HEK293T (cell line): ENCODE results near the gene SYNE1.
"Not testable (repeated sequence)": the region's sequence is repeated elsewhere in the genome, so short reads cannot be mapped to it uniquely, and the experiment has no call there.

Experiments used
- CTCF ChIA-PET: fragments of 350-600 bp; formaldehyde crosslinking; extraction: SDS; loops from one replicate; lab custom pipeline; 2021; ENCODE audit warnings: antibody characterized with exemption, inconsistent platforms; lab: Yijun Ruan, JAX
- POLR2A ChIA-PET: fragments of 350-600 bp; formaldehyde crosslinking; extraction: SDS; loops from one replicate; lab custom pipeline; 2020; ENCODE audit warnings: antibody characterized with exemption, inconsistent platforms; lab: Yijun Ruan, JAX
- DNase-seq: peaks from one replicate; pipeline ENCODE4 v3.0.0; 2012; ENCODE audit warnings: mixed read lengths; ENCODE audit errors: extremely low spot score
- ARNT ChIP-seq: fragments of 450-650 bp; IDR thresholded peaks from 2 replicates; pipeline ENCODE4 v1.6.1; 2017; ENCODE audit warnings: mild to moderate bottlenecking
- BHLHE40 ChIP-seq: fragments of 450-650 bp; IDR thresholded peaks from 2 replicates; pipeline ENCODE4 v1.6.1; 2016; ENCODE audit warnings: mild to moderate bottlenecking, moderate library complexity, borderline replicate concordance
- CTBP1 ChIP-seq: fragments of 450-650 bp; IDR thresholded peaks from 2 replicates; pipeline ENCODE4 v1.6.1; 2016; ENCODE audit warnings: borderline replicate concordance
- ELF4 ChIP-seq: fragments of 450-650 bp; IDR thresholded peaks from 2 replicates; pipeline ENCODE4 v1.6.1; 2017; ENCODE audit warnings: antibody characterized with exemption
- FOXA1 ChIP-seq: fragments of 450-650 bp; IDR thresholded peaks from 2 replicates; pipeline ENCODE4 v1.6.1; 2016; ENCODE audit warnings: mild to moderate bottlenecking
- FOXK2 ChIP-seq: fragments of 450-650 bp; IDR thresholded peaks from 2 replicates; pipeline ENCODE4 v1.6.1; 2016; ENCODE audit warnings: mild to moderate bottlenecking
- FOXM1 ChIP-seq: fragments of 450-650 bp; IDR thresholded peaks from 2 replicates; pipeline ENCODE4 v1.6.1; 2017; ENCODE audit warnings: mild to moderate bottlenecking, borderline replicate concordance
- HDGF ChIP-seq: fragments of 450-650 bp; IDR thresholded peaks from 2 replicates; pipeline ENCODE4 v1.6.1; 2017; ENCODE audit warnings: antibody characterized with exemption, borderline replicate concordance
- L3MBTL2 ChIP-seq: fragments of 450-650 bp; conservative IDR thresholded peaks from 2 replicates; pipeline ENCODE4 v1.6.1; 2016; ENCODE audit warnings: mild to moderate bottlenecking
- LEF1 ChIP-seq: fragments of 450-650 bp; IDR thresholded peaks from 2 replicates; pipeline ENCODE4 v1.6.1; 2017; ENCODE audit warnings: mild to moderate bottlenecking, borderline replicate concordance
- NFRKB ChIP-seq: fragments of 450-650 bp; IDR thresholded peaks from 2 replicates; pipeline ENCODE4 v1.6.1; 2016; ENCODE audit warnings: mild to moderate bottlenecking, moderate library complexity
- SP1 ChIP-seq: fragments of 450-650 bp; IDR thresholded peaks from 2 replicates; pipeline ENCODE4 v1.6.1; 2017
- SUZ12 ChIP-seq: fragments of 450-650 bp; IDR thresholded peaks from 2 replicates; pipeline ENCODE4 v1.6.1; 2016; ENCODE audit warnings: mild to moderate bottlenecking
- TARDBP ChIP-seq: fragments of 450-650 bp; IDR thresholded peaks from 2 replicates; pipeline ENCODE4 v1.6.1; 2016
- ZNF384 ChIP-seq: fragments of 450-650 bp; IDR thresholded peaks from 2 replicates; pipeline ENCODE4 v1.6.1; 2016
- TF ChIP-seq, protein P1 (sequence below): fragments of 450-650 bp; IDR thresholded peaks from 2 replicates; pipeline ENCODE4 v1.6.1; 2016

Gene SYNE1

DNA sequence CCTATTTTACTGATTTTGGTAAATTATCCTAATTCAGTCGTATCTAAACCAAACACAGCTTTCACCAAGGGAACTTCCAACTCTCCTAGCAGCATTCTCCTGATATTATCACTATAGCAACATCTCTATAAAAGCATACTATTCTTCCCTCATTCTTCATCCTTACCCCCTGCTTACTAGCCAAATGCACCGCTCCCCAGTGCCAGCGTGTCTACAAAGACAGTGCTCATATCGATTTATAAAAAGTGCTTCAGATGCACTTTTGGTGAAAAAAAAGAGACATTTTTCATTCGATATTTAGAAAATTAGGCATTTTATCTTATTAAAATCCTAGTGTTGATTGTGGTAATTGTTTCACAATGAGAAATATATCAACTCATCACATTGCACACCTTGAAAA is 74.0 kb downstream of the SYNE1 start:
- POLR2A ChIA-PET: no interaction called here
- DNase-seq: no peak
- CTCF ChIA-PET: no interaction called here
- TF ChIP-seq ZNF384 (no peak), LEF1 (no peak), L3MBTL2 (no peak), TARDBP (no peak), ARNT (no peak), FOXM1 (no peak), SUZ12 (no peak), HDGF (no peak), CTBP1 (no peak), ELF4 (no peak), SP1 (no peak), BHLHE40 (no peak), FOXK2 (no peak), FOXA1 (no peak)
- TF ChIP-seq, protein P1, sequence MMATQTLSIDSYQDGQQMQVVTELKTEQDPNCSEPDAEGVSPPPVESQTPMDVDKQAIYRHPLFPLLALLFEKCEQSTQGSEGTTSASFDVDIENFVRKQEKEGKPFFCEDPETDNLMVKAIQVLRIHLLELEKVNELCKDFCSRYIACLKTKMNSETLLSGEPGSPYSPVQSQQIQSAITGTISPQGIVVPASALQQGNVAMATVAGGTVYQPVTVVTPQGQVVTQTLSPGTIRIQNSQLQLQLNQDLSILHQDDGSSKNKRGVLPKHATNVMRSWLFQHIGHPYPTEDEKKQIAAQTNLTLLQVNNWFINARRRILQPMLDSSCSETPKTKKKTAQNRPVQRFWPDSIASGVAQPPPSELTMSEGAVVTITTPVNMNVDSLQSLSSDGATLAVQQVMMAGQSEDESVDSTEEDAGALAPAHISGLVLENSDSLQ: no peak

DNA sequence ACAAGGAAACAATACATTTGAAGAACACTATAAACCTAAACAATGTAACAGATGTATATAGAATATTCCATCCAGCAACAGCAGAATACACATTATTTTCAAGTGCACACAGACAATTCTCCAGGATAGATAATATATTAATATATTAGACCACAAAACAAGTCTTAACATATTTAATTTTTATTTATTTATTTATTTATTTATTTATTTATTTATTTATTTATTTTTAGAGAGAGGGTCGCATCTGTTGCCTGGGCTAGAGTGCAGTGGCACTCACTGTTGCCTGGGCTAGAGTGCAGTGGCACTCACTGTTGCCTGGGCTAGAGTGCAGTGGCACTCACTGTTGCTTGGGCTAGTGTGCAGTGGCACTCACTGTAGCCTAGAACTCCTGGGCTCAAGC is 78.4 kb downstream of the SYNE1 start:
- CTCF ChIA-PET, POLR2A ChIA-PET, DNase-seq: not testable (repeated sequence)

DNA sequence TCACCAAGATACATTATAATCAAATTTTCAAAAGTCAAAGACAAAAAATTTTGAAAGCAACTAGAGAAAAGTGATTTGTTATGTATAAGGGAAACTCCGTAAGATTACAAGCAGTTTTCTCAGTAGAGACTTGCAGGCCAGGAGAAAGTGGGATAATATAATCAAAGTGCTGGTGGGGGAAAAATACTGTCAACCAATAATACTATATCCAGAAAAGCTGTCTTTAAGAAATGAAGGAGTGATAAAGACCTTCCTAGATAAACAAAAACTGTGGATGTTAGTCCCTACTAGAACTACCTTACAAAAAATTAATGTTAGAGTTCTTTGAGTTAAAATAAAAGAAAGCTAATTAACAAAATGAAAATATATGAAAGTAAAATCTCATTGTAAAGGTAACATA is 79.7 kb downstream of the SYNE1 start:
- ChIA-PET CTCF (no interaction called here), POLR2A (no interaction called here)
- TF ChIP-seq, protein P1: no peak
- TF ChIP-seq FOXM1 (no peak), BHLHE40 (no peak), CTBP1 (no peak), FOXK2 (no peak), FOXA1 (no peak), ARNT (no peak), ZNF384 (no peak), SUZ12 (no peak), TARDBP (no peak), NFRKB (no peak), LEF1 (no peak), L3MBTL2 (no peak), HDGF (no peak), ELF4 (no peak)
- DNase-seq: no peak

DNA sequence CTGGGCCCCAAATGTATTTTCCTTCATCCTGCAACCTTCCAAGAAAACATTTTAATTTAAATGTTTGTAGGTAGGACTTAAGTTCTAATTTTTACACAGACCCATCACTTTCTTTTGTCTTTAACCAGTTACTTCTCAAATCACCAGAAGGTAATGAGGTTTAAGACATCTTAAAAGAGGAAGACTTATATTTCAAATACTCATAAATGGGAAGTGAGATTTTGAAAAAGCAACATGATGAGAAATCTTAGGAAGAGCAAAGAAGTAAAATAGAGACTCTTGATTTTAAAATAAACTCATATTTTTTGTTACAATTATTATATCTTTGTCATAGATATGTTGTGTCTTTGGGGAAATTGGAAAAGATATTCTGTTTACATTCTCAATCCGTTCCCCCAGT is 82.3 kb downstream of the SYNE1 start:
- POLR2A ChIA-PET: no interaction called here

DNA sequence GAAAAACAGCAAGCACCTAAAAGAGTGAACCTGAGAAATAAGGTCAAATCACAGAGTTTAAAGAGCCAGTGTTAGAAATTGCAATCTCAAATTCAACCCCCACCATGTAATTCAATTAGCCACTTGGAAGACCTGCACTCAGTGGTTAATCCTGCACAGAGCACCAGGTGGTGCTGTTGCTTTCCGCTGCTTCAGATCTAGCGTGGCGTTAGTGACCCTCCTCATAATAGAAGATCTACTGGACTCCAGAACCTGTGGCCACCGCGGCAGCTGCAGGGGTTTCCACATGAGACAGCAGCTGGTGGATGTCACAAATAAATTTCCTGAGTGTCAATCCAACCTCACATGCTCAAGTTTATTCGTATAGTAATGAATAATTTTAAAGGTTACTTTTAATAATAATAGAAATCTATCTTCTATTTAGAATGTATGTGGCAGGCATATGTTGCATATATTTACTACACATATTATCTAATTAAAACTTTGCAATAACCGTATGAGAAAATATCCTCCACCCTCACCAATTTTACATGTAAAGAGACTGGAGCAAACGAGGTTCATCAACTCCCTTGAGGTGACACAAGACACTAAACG is 84.4 kb downstream of the SYNE1 start:
- TF ChIP-seq, protein P1: no peak
- no peak for TF ChIP-seq SUZ12
- no peak for TF ChIP-seq ZNF384
- no peak for TF ChIP-seq FOXM1
- no peak for TF ChIP-seq ELF4
- TF ChIP-seq ARNT: no peak
- no peak for TF ChIP-seq NFRKB
- no peak for TF ChIP-seq FOXK2
- TF ChIP-seq TARDBP: no peak
- TF ChIP-seq L3MBTL2: no peak
- TF ChIP-seq BHLHE40: no peak
- no peak for TF ChIP-seq FOXA1
- ChIA-PET POLR2A (no interaction called here), CTCF (interaction anchor here (0.6 to 2.8 kb wide), 3 partner anchors 90 to 418 kb away, joined by 3 to 10 read pairs (median 4); no protein-coding TSS in a partner anchor)
- peak; percentile 77 for DNase-seq

More for the DNA sequence above, 82.3 kb downstream of the SYNE1 start:
- TF ChIP-seq L3MBTL2 (no peak), NFRKB (no peak), HDGF (no peak), FOXK2 (no peak), FOXM1 (no peak), ELF4 (no peak), CTBP1 (no peak), ZNF384 (no peak), ARNT (no peak), SP1 (no peak), TARDBP (no peak), SUZ12 (no peak), FOXA1 (no peak), LEF1 (no peak), BHLHE40 (no peak)
- TF ChIP-seq, protein P1: no peak
- DNase-seq: no peak
- CTCF ChIA-PET: no interaction called here

DNA sequence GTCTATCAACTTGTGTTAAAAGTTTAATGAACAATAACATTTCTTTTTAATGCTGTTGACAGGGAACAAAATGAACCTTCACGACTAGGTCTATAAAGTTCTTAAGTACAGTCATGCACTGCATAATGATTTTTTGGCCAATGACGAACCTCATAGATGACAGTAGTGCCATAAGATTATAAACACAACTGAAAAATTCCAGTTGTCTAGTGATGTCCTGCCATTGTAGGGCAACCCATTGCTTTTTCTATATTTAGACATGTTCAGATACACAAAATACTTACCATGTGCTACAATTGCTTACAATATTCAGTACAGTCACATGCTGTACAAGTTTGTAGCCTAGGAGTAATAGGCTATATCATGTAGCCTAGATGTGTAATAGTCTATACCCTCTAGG is 93.6 kb downstream of the SYNE1 start:
- no peak for DNase-seq
- POLR2A ChIA-PET: no interaction called here
- TF ChIP-seq SP1 (no peak), ZNF384 (no peak), FOXK2 (no peak), NFRKB (no peak)
- CTCF ChIA-PET: no interaction called here
